ENCODE results near the gene AQP9.
A peak's percentile ranks its signal among the peaks of the same experiment; 100 is the strongest.
"Not testable (repeated sequence)": the region's sequence is repeated elsewhere in the genome, so short reads cannot be mapped to it uniquely, and the experiment has no call there.

AQP9 gene

GRCh38 chr15:58179741-58180381 lies 41.7 kb downstream of the AQP9 start:
- ATAC-seq (no peak), DNase-seq (no peak)

- ATAC-seq = peak; percentile 68
Measured at GRCh38 chr15:58182460-58183163, 44.4 kb downstream of the AQP9 start.

DNA sequence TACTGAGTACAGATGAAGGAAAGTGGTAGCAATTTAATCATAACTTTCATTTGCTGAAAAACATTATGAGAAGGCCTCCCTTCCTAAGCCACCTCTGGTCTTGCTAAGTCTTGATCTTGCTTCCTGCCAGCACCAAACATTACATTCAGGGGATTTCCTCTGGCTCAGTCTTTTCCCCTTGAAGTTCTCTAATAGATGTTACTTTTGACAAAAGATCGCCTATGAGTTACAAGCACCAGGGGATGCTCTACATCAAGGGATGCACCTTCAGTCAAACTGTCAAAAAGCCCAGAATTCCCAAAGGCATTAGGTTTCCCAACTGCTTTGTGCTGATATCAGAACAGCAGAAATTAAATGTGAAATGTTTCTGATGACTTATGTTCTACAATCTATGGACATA lies 47.3 kb downstream of the AQP9 start:
- no peak for DNase-seq

More at GRCh38 chr15:58182460-58183163, 44.4 kb downstream of the AQP9 start:
- peak; percentile 50 for DNase-seq

DNA sequence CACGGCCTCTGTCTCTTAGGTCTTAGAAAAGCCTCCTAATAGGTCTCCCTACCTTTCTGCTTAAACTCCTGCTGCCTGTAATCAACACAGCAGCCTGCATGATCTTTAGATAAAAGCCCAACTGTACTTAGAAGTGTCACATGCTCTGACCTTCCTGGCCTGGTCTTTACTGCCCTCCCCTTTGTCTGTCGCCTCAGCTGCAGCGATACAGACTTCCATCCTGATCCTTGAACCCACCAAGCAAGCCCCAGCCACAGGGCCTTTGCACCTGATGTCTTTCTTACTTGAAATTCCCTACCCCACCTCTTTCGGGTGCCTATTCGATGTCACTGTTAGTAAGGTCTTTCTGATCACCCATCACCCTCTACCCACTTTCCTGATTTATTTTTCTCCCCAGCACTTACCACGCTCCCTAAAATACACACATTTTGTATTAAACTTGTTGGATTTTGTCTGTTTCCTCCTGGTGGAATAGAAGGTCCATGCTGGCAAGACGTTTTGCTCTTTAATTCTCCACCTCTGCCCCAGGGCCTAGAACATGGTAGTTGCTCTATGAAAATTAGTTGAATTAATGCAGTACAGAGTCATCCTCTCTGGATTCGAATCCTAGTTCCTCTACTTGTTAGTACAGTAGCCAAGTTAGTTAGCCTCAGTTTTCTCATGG lies 51.1 kb downstream of the AQP9 start:
- no peak for ATAC-seq
- DNase-seq = no peak

More for the DNA sequence above, 47.3 kb downstream of the AQP9 start:
- ATAC-seq = no peak

GRCh38 chr15:58190419-58190818 lies 52.2 kb downstream of the AQP9 start:
- DNase-seq = no peak
- ATAC-seq = no peak

DNA sequence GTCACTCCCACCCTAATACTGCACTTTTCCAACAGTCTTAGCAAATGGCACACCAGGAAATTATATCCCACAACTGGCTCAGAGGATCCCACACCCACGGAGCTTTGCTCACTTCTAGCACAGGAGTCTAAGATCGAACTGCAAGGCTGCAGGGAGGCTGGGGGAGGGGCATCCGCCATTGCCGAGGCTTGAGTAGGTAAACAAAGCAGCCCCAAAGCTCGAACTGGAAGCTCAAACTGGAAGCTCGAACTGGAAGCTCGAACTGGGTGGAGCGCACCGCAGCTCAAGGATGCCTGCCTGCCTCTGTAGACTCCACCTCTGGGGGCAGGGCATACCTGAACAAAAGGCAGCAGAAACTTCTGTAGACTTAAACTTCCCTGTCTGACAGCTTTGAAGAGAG lies 55.5 kb downstream of the AQP9 start:
- DNase-seq, ATAC-seq: not testable (repeated sequence)

DNA sequence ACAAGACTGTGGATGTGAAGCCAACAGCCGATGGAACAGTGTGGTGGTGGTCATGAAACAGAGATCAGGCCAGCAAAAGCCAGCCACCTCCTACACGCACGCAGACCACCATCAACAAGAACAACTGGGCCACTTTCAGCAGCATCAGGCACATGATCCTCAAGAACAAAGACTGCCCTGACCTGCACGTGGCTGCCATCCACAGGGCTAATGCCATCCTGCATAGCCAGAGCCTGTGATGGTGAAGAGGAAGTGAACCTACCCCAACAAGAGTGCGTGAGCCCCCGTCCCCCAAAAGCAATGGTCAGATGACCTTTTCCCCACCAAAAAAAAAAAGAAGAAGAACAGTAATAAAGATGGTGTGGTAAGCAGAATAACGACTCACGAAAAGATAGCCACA lies 62.6 kb downstream of the AQP9 start:
- no peak for DNase-seq
- no peak for ATAC-seq

- no peak for ATAC-seq
Measured at GRCh38 chr15:58201516-58201915, 63.3 kb downstream of the AQP9 start.

GRCh38 chr15:58203537-58203936 lies 65.4 kb downstream of the AQP9 start:
- DNase-seq (no peak), ATAC-seq (no peak)

More at GRCh38 chr15:58201516-58201915, 63.3 kb downstream of the AQP9 start:
- DNase-seq = no peak

GRCh38 chr15:58206151-58206550 lies 68.0 kb downstream of the AQP9 start:
- DNase-seq (no peak), ATAC-seq (no peak)

DNA sequence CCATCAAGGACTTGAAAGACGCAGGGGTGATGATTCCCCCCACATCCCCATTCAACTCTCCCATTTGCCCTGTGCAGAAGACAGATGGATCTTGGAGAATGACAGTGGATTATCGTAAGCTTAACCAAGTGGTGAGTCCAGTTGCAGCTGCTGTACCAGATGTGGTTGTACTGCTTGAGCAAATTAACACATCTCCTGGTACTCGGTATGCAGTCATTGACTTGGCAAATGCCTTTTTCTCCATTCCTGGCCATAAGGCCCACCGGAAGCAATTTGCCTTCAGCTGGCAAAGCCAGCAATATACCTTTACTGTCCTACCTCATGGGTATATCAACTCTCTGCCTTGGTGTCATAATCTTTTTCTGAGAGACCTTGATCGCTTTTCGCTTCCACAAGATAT lies 70.0 kb downstream of the AQP9 start:
- ATAC-seq, DNase-seq: not testable (repeated sequence)

DNA sequence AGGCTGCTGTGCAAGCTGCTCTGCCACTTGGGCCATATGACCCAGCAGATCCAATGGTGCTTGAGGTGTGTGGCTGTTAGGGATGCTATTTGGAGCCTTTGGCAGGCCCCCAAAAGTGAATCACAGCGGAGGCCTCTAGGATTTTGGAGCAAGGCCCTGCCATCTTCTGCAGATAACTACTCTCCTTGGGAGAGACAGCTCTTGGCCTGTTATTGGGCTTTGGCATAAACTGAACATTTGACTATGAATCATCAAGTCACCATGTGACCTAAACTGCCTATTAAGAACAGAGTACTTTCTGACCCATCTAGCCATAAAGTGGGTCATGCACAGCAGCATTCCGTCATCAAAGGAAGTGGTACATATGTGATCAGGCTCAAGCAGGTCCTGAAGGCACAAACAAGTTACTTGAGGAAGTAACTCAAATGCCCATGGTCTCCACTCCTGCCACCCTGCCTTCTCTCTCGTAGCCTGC lies 70.9 kb downstream of the AQP9 start:
- not testable (repeated sequence) for DNase-seq, ATAC-seq

GRCh38 chr15:58210031-58210430 lies 71.8 kb downstream of the AQP9 start:
- ATAC-seq, DNase-seq: not testable (repeated sequence)

DNA sequence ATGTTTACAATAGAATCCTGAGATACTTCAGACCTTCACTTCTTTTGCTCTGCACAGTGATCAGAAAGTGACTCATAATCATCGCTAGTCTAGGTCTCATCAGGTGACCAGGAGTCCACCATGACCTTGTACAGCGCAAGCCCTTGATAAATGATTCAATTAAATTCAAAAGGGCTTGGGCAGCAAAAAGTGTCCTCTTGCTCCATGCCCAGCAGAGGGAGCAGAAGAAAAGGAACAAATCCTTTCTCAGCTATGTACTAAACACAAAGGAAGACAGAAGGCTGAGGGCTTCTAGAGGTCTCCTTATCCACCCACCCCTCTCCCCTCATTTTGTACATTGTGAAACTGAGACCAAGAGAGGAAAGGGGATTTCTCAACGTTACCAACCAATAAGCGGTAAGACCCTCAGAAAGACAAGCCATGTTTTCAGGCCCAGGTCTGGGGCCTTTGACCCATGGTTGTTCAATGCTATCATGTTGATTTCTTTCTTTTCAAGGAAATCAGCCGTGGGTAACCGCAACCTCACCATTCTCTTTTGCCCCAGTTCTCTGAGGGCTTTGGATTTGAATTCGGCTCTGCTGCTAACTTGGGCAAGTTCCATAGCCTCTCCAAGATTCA lies 74.8 kb downstream of the AQP9 start:
- ATAC-seq (no peak), DNase-seq (no peak)

DNA sequence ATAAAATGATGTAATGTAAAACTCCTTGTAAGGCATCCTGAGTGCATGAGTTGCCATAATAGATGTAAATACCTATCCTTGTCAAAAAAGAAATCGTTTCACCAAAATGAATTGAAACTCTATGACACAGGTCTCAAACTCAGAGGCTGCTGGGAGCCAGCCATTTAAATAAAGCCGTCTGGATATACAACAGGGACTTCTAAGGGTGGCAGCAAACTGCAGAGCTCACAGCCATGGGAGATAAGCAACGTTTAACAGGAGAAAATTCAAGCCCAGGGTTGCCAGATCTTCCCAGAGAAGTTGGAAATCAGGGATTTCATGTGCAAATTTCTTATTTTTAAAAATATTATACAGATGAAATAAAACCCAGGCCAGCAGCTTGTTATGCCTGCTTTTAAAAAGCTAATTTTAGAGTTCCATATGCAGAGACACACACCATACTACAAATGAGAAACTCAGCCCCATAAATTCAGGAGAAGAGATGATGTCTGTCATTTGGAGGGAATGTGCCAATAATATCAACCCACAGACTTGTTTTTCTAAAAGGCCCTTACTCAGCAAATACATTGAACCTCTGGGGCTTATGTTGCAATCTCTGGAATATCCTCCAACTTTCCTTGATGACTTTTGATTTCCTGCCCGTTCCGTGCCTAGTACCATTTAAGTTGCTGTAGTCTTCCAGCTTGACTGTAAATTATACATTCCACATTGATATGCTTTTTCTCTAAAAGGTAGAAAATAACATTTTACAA lies 75.6 kb downstream of the AQP9 start:
- DNase-seq = no peak

GRCh38 chr15:58214591-58215340 lies 76.6 kb downstream of the AQP9 start:
- ATAC-seq = no peak
- DNase-seq = no peak

More for the DNA sequence above, 75.6 kb downstream of the AQP9 start:
- ATAC-seq = no peak

GRCh38 chr15:58217460-58217859 lies 79.3 kb downstream of the AQP9 start:
- DNase-seq = no peak
- ATAC-seq = no peak

- no peak for ATAC-seq
Measured at GRCh38 chr15:58221591-58222241, 83.5 kb downstream of the AQP9 start.

GRCh38 chr15:58222679-58223078 lies 84.5 kb downstream of the AQP9 start:
- no peak for ATAC-seq
- no peak for DNase-seq

More at GRCh38 chr15:58221591-58222241, 83.5 kb downstream of the AQP9 start:
- peak; percentile 15 for DNase-seq

- ATAC-seq (no peak), DNase-seq (no peak)
Measured at GRCh38 chr15:58223432-58223831, 85.3 kb downstream of the AQP9 start.

Data from stimulated activated naive CD8-positive, alpha-beta T cell treated with anti-CD3 and anti-CD28 coated beads, Interleukin-15, Interleukin-2, amounts not matched to agents 100 U/mL and 50 U/mL, for 24 hours (primary cell).